GM12864 (cell line): ENCODE measurements around the gene VWA5A.
A peak's percentile ranks its signal among the peaks of the same experiment; 100 is the strongest.

Source experiments
- DNase-seq: peaks from one replicate; pipeline ENCODE4 v3.0.0-alpha.2; 2011; ENCODE audit warnings: low read depth
- H3K4me3 ChIP-seq: 2 replicates; pipeline ENCODE4 v1.5.1; 2011; ENCODE audit warnings: mild to moderate bottlenecking, low read depth, low read length, control low read depth
- CTCF ChIP-seq: IDR thresholded peaks from 2 replicates; pipeline ENCODE4 v1.5.1; 2011; ENCODE audit warnings: low read depth, mild to moderate bottlenecking, moderate library complexity, low read length, control low read depth, inconsistent platforms; ENCODE audit errors: missing control alignments

The VWA5A gene

GRCh38 chr11:124109377-124109776 is 5.9 kb upstream of the VWA5A start:
- no peak for DNase-seq
- TF ChIP-seq CTCF, result no peak
- H3K4me3 ChIP-seq, result no peak overlapping the region

GRCh38 chr11:124110201-124110600 is 5.0 kb upstream of the VWA5A start:
- no peak for DNase-seq
- no peak for TF ChIP-seq CTCF
- H3K4me3 ChIP-seq, result no peak overlapping the region

DNA sequence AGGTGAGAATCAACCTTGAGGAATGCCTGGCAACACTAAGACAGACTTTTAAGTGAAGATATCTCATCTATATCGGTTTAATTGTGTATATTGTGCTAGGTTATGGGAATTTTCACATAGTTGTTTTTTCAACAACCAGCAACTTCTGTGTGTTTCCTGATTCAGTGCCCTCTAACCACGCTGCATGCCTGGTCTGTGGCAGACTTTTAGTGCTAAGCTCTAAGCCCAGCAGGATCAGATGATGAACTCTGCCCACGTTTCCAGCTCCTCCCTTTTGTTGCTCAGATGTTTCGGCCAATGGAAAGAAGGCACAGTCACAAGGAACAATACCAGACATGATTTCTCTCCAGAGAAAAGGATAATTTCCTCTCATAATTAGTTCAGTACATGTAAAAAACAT is 1.4 kb upstream of the VWA5A start:
- no peak for DNase-seq
- TF ChIP-seq CTCF, result no peak
- H3K4me3 ChIP-seq, result no peak overlapping the region

DNA sequence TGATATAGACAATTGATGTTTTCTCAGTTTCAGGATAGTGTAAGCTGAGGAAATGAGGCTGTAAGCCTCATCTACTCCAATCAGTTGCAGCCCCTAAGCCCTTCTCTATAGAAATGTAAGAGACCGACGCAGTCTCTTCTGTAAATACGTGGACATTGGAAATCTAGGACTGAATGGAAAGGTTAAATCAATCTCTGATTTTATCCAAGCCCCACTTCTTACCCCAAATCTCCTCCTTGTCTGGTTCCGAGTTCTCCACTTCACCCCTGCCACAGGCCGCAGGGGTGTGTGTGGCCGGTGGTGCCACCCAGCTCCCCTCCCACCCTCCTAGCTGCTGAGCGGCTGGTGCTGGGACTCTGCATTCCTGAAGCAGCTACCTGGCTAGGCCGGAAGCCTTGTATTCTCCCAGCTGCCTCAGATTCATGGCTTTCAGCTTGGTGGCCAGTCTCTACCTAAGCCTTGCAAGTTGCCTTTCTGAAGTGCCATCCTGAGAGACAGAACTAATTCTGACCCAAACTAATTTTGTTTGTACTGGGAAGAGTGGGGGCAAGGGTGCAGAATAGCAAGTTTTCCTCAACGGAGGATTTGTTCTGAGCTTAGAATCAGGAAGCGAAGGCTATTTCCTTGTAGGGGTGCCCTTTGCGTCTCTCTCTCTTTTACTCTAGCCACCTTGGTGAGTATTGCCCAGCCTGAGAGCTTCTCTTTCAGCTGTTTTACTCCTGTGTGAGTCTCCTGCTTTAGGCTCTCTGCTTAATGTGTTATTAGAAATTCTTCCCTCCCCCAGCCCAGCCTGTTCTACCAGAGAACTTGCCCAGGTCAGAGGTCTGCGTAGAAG is 749 bp downstream of the VWA5A start:
- no peak for DNase-seq
- peak overlapping the region; percentile 48 for H3K4me3 ChIP-seq
- no peak for TF ChIP-seq CTCF

DNA sequence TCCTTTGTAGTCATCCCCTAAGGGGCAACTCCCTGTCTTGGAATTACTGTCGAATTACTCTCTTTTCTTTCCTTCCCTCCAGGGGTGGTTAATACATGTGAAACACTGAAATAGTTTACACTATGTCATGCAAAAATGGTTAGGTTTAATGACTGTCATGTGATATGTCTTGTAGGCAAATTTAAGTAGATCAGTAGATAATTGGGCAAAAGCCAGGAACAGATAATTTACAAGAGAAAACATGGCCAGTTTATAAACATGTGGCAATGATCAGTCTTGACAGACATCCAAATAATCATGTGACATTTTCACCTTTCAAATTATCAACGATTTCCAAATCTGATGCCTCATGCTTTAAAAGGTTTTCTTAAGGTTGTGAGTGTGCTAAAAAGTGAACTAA is 3.9 kb downstream of the VWA5A start:
- TF ChIP-seq CTCF, result no peak
- H3K4me3 ChIP-seq, result no peak overlapping the region
- DNase-seq, result no peak

DNA sequence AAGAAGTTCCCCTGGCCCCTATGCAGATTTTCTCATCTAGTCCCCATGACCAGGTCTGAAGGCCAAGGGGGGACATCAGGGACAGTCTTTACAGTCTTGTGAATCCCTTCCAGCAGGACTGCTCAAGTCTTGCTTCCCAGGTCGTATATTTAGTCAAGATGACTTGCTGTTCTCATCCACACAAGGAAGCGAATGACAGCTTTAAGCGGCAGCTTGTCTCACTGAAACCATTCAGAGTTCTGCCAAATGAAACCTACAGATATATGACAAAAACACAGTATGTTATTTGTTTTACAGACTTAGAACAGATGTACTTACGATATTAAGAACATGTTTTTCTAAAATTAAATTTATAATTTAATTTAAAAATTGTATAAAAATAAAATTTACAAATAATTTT is 5.6 kb downstream of the VWA5A start:
- no peak for TF ChIP-seq CTCF
- DNase-seq, result no peak
- no peak overlapping the region for H3K4me3 ChIP-seq

GRCh38 chr11:124122123-124122522 is 6.9 kb downstream of the VWA5A start:
- DNase-seq, result no peak
- no peak for TF ChIP-seq CTCF
- no peak overlapping the region for H3K4me3 ChIP-seq
